ENCODE results near the gene SEMA4D. TPM values are rescaled to one million over a fixed set of nuclear protein-coding genes. Genes with fewer than 3 reads are reported as not detected.

Gene SEMA4D
- total RNA-seq, 1 donor from 2014 or later = 46.2 TPM

DNA sequence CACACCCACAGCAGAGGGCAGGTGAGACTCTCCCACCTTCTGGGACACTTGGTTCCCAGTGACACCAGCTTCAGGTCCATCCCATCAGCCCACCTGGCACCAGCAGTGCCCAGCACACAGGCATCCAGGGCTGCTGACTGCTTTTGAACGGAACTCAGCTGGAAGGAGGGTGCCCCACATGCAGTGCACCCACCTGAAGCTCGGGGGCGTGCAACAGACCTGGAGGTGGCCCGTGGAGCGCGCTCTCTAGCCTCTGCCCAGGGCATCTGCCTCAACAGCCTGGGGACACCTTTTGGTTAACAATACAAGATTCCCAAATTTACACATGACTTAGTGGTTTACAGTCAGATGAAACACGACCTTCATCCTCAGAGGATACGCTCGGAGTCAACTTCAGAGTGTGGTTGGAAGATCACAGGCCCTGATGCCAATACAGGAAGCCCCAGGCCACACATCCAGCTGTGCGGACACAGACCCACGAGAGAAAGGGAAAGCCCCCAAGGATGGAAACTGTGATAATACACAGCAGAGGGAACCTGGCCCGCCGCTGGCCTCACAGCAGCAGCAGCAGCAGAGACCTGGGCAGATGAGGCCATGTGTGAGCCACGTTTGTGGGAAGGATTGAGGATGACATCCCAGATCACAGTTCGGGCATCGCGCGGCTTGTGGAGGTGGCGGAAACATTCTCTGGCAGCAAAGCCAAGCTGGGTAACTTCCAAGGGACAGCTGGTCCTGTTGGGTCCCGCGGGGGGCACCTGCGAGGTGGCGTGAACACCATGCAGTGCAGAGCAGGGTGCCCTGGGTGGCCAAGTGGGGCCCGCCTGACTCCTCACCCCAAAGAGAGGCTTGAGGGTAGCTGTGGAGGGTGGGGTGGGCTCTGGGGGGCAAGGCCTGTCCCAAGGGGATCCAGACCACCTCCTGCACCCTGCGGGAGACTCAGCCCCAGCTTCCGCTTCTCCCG lies 115.6 kb downstream of the SEMA4D start:
- H3K9me3 ChIP-seq = no peaks in the 10 kb centered on the region
- TF ChIP-seq, protein P1, sequence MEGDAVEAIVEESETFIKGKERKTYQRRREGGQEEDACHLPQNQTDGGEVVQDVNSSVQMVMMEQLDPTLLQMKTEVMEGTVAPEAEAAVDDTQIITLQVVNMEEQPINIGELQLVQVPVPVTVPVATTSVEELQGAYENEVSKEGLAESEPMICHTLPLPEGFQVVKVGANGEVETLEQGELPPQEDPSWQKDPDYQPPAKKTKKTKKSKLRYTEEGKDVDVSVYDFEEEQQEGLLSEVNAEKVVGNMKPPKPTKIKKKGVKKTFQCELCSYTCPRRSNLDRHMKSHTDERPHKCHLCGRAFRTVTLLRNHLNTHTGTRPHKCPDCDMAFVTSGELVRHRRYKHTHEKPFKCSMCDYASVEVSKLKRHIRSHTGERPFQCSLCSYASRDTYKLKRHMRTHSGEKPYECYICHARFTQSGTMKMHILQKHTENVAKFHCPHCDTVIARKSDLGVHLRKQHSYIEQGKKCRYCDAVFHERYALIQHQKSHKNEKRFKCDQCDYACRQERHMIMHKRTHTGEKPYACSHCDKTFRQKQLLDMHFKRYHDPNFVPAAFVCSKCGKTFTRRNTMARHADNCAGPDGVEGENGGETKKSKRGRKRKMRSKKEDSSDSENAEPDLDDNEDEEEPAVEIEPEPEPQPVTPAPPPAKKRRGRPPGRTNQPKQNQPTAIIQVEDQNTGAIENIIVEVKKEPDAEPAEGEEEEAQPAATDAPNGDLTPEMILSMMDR (IDR thresholded peaks at IDR 0.05) = no peak
- ATAC-seq = no peak
- H3K4me1 ChIP-seq = no peaks in the 10 kb centered on the region
- intact Hi-C loops (cut with DNase I) = no loop called here
- no peaks in the 10 kb centered on the region for H3K27me3 ChIP-seq
- no peak for DNase-seq
- H3K36me3 ChIP-seq = peaks cover 30% of the 10 kb centered on the region
- H3K4me3 ChIP-seq = no peak overlapping the region
- H3K27ac ChIP-seq = no peak overlapping the region

DNA sequence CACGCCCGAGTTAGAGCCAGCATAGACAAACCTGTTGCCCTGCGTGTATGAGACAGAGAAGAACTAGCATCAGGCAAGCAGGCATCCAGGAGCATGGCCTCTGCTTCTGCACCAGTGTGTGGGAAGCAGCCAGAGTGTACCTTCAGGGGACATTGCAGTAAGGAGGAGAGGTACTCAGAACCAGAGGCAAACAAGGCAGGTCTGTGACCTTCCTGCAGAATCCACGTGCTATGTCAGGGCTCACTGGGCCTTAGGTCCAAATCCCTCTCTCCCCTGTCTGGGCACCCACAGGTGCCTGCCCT lies 116.7 kb downstream of the SEMA4D start:
- no peak overlapping the region for H3K4me3 ChIP-seq
- H3K4me1 ChIP-seq = no peaks in the 10 kb centered on the region
- ATAC-seq (no peak), DNase-seq (no peak)
- H3K36me3 ChIP-seq = peaks cover 25% of the 10 kb centered on the region
- no peak overlapping the region for H3K27ac ChIP-seq
- intact Hi-C loops (cut with DNase I) = no loop called here
- TF ChIP-seq, protein P1 (IDR thresholded peaks at IDR 0.05) = no peak
- no peaks in the 10 kb centered on the region for H3K9me3 ChIP-seq
- H3K27me3 ChIP-seq = no peaks in the 10 kb centered on the region

DNA sequence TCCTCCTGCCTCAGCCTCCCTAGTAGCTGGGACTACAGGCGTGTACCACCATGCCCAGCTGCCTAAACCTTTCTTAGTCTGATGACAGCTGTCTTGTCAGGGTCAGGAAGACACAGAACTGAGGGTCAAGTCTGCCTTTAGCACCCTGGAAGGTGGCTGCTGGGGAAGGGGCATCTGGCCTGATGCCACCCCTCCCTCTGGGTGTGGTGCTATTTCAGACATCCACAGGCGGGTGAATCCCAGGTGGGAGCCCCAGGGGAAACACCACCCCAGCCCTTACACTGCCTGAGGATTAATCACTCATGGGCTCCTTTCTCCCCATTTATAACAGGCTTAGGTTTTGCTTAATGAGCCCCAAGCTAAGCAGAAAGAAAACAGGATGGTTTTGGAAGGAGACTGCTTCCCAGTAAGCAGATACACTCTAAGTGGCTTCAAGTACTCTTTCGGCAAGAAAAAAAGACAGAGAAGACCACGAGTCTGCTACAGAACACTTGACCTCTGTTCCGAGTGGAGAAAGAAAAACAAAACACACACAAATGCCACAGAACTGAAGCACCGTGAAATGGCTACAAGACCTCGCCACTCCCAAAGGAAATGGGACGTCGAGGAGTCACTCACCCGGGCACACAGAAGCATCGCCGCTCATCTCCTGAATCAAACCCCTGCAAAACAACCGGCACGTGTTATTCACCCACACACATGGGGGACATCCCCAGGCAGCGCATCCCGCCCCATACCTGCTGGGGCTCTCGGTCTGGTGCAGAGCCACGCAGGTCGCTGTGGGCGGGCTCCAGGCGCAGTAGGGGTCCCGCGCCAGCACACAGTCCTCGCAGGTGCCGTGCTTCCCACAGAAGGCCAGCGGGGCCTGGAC lies 117.2 kb downstream of the SEMA4D start:
- intact Hi-C loops (cut with DNase I) = no loop called here
- ATAC-seq (no peak), DNase-seq (no peak)
- Histone ChIP-seq H3K9me3 (no peaks in the 10 kb centered on the region), H3K27ac (no peak overlapping the region), H3K4me1 (no peaks in the 10 kb centered on the region), H3K36me3 (peaks cover 19% of the 10 kb centered on the region), H3K27me3 (no peaks in the 10 kb centered on the region), H3K4me3 (no peak overlapping the region)
- TF ChIP-seq, protein P1 (IDR thresholded peaks at IDR 0.05) = no peak

DNA sequence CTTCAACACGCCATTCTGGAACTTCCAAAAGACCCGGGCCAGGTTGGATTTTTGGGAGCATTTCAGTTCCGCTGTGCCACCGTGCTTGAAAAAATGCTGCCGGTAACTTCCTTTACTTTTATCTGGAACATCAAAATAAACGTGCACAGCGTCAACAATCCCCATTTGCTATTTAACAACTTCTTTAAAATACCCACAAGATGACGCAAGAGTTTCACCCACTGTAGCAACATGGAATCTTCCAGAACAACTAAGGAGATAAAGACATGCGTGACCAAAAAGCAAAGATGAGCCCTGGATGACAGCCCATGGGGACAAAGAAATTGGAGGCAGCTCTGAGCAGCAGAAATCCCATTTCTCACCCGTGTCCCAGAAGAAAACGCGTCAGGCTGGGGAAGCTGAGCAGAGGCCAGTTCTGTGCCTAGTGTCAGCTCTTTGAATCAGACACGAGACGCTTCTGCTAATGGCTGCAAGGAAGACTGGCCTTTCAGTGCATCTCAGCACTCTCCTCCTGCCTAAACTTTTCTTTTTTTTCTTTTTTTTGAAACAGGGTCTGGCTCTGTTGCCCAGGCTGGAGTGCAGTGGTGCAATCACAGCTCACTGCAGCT lies 118.3 kb downstream of the SEMA4D start:
- peaks cover 11% of the 10 kb centered on the region for H3K36me3 ChIP-seq
- no peaks in the 10 kb centered on the region for H3K27me3 ChIP-seq
- intact Hi-C loops (cut with DNase I) = no loop called here
- H3K4me1 ChIP-seq = no peaks in the 10 kb centered on the region
- H3K27ac ChIP-seq = no peak overlapping the region
- H3K9me3 ChIP-seq = no peaks in the 10 kb centered on the region
- ATAC-seq (no peak), DNase-seq (no peak)
- H3K4me3 ChIP-seq = no peak overlapping the region
- TF ChIP-seq, protein P1 (IDR thresholded peaks at IDR 0.05) = no peak

DNA sequence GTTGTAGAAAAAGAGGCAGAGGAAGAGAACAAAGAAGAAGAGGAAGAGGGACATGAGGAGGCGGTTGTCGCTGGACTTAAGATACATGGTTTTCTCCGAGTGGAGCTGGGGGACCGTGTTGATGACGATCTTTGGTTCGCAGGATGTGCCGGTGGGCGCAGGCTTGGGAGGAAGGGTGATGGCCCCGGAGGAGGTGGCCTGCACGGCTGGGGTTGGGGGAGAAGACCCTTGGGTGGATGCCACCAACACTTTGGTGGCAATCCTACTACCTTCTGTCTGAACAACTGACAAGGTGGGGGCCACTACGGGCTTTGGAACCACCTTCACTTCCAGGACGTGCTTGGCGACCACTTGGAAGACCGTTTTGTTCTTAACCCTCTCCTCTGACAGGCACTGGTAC lies 118.9 kb downstream of the SEMA4D start:
- H3K4me3 ChIP-seq = no peak overlapping the region
- DNase-seq (no peak), ATAC-seq (no peak)
- no peak overlapping the region for H3K27ac ChIP-seq
- H3K9me3 ChIP-seq = no peaks in the 10 kb centered on the region
- TF ChIP-seq, protein P1 (IDR thresholded peaks at IDR 0.05) = no peak
- intact Hi-C loops (cut with DNase I) = no loop called here
- no peaks in the 10 kb centered on the region for H3K27me3 ChIP-seq
- no peaks in the 10 kb centered on the region for H3K4me1 ChIP-seq
- H3K36me3 ChIP-seq = peaks cover 6% of the 10 kb centered on the region
